HCT116 (cell line): ENCODE measurements around the gene KLHL17.

Experiments used
- ATF3 ChIP-seq: IDR thresholded peaks from 2 replicates; pipeline ENCODE4 v1.6.1; 2012
- CEBPB ChIP-seq: IDR thresholded peaks from 2 replicates; pipeline ENCODE4 v1.6.1; 2012; ENCODE audit warnings: low read depth
- CTCF ChIP-seq, 3 experiments: fragments of 200-600 bp in 1 of 3; sonication (generic) in 1 of 3; IDR thresholded peaks in 2 of 3; conservative IDR thresholded peaks in 1 of 3; 2 replicates each; pipeline ENCODE4 v1.5.1; 2012 to 2017; ENCODE audit warnings: low read depth in 2 of 3, low read length in 2 of 3, antibody characterized with exemption in 1 of 3, borderline replicate concordance in 1 of 3, control low read depth in 1 of 3, mild to moderate bottlenecking in 1 of 3, mixed read lengths in 1 of 3, mixed run types in 1 of 3, moderate library complexity in 1 of 3; ENCODE audit not compliant: insufficient read depth in 1 of 3
- EZH2 ChIP-seq: fragments of 200-600 bp; sonication (generic); IDR thresholded peaks from 2 replicates; pipeline ENCODE4 v1.6.1; 2017; ENCODE audit warnings: antibody characterized with exemption, mixed run types
- EZH2phosphoT487 ChIP-seq: fragments of 200-600 bp; IDR thresholded peaks from 2 replicates; pipeline ENCODE4 v1.6.1; 2018; ENCODE audit warnings: antibody characterized with exemption, borderline replicate concordance
- FOSL1 ChIP-seq: IDR thresholded peaks from 2 replicates; pipeline ENCODE4 v1.6.1; 2012; ENCODE audit warnings: low read depth
- JUND ChIP-seq: IDR thresholded peaks from 2 replicates; pipeline ENCODE4 v1.6.1; 2012
- POLR2A ChIP-seq: IDR thresholded peaks from 2 replicates; pipeline ENCODE4 v1.7.0; 2011; ENCODE audit warnings: borderline replicate concordance; ENCODE audit not compliant: insufficient read depth, insufficient read length; ENCODE audit errors: extremely low read depth
- POLR2AphosphoS5 ChIP-seq: IDR thresholded peaks from 2 replicates; pipeline ENCODE4 v1.6.1; 2011; ENCODE audit warnings: mild to moderate bottlenecking, low read depth, low read length, moderate library complexity
- REST ChIP-seq: IDR thresholded peaks from 2 replicates; pipeline ENCODE4 v1.6.1; 2012; ENCODE audit warnings: low read depth
- SIN3A ChIP-seq: IDR thresholded peaks from 2 replicates; pipeline ENCODE4 v1.6.1; 2012; ENCODE audit warnings: low read depth
- YY1 ChIP-seq: IDR thresholded peaks from 2 replicates; pipeline ENCODE4 v1.6.1; 2011; ENCODE audit warnings: low read length, low read depth, moderate library complexity, mild to moderate bottlenecking; ENCODE audit not compliant: insufficient replicate concordance; ENCODE audit errors: extremely low read depth

- TF ChIP-seq POLR2A (no peak), POLR2AphosphoS5 (no peak), EZH2phosphoT487 (no peak), CTCF (IDR thresholded peaks at IDR 0.05 in 2 of 3, conservative IDR thresholded peaks at IDR 0.05 in 1 of 3; ENCODE audit: borderline replicate concordance in 1 of 3, insufficient read depth in 1 of 3, low read depth in 2 of 3, low read length in 2 of 3) (no peak), CEBPB (no peak), EZH2 (no peak), FOSL1 (no peak), YY1 (no peak), JUND (no peak), SIN3A (no peak), ATF3 (no peak), REST (no peak)
These were observed 17.9 kb downstream of the KLHL17 start for GRCh38 chr1:978069-978834.
